Measurements from ENCODE around the gene EPAS1. TPM values are rescaled to one million over a fixed set of nuclear protein-coding genes. Genes with fewer than 3 reads are reported as not detected.

Gene EPAS1
- total and polyA plus RNA-seq, 2 of the 8 experiments (the other 6 are each of a cell fraction or from before 2014, with no cell fraction given) = 2.0 to 4.9 TPM

DNA sequence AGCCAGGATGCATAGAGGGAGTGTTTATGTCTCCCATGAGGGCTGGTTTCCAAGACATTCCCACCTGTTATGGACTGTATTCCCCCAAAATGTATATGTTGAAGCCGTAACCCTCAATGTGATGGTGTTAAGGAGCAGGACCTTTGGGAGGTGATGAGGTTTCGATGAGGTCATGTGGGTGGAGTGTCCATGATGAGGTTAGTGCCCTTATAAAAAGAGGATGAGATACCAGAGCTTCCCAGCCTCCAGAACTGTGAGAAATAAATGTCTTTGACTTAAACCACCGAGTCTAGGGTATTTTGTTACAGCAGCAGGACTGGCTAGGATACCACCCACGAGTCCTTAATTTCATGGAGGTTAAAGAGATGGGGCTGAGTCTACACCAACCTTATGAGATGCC, 22.6 kb upstream of the EPAS1 start (continued):
- TF ChIP-seq, protein P1, sequence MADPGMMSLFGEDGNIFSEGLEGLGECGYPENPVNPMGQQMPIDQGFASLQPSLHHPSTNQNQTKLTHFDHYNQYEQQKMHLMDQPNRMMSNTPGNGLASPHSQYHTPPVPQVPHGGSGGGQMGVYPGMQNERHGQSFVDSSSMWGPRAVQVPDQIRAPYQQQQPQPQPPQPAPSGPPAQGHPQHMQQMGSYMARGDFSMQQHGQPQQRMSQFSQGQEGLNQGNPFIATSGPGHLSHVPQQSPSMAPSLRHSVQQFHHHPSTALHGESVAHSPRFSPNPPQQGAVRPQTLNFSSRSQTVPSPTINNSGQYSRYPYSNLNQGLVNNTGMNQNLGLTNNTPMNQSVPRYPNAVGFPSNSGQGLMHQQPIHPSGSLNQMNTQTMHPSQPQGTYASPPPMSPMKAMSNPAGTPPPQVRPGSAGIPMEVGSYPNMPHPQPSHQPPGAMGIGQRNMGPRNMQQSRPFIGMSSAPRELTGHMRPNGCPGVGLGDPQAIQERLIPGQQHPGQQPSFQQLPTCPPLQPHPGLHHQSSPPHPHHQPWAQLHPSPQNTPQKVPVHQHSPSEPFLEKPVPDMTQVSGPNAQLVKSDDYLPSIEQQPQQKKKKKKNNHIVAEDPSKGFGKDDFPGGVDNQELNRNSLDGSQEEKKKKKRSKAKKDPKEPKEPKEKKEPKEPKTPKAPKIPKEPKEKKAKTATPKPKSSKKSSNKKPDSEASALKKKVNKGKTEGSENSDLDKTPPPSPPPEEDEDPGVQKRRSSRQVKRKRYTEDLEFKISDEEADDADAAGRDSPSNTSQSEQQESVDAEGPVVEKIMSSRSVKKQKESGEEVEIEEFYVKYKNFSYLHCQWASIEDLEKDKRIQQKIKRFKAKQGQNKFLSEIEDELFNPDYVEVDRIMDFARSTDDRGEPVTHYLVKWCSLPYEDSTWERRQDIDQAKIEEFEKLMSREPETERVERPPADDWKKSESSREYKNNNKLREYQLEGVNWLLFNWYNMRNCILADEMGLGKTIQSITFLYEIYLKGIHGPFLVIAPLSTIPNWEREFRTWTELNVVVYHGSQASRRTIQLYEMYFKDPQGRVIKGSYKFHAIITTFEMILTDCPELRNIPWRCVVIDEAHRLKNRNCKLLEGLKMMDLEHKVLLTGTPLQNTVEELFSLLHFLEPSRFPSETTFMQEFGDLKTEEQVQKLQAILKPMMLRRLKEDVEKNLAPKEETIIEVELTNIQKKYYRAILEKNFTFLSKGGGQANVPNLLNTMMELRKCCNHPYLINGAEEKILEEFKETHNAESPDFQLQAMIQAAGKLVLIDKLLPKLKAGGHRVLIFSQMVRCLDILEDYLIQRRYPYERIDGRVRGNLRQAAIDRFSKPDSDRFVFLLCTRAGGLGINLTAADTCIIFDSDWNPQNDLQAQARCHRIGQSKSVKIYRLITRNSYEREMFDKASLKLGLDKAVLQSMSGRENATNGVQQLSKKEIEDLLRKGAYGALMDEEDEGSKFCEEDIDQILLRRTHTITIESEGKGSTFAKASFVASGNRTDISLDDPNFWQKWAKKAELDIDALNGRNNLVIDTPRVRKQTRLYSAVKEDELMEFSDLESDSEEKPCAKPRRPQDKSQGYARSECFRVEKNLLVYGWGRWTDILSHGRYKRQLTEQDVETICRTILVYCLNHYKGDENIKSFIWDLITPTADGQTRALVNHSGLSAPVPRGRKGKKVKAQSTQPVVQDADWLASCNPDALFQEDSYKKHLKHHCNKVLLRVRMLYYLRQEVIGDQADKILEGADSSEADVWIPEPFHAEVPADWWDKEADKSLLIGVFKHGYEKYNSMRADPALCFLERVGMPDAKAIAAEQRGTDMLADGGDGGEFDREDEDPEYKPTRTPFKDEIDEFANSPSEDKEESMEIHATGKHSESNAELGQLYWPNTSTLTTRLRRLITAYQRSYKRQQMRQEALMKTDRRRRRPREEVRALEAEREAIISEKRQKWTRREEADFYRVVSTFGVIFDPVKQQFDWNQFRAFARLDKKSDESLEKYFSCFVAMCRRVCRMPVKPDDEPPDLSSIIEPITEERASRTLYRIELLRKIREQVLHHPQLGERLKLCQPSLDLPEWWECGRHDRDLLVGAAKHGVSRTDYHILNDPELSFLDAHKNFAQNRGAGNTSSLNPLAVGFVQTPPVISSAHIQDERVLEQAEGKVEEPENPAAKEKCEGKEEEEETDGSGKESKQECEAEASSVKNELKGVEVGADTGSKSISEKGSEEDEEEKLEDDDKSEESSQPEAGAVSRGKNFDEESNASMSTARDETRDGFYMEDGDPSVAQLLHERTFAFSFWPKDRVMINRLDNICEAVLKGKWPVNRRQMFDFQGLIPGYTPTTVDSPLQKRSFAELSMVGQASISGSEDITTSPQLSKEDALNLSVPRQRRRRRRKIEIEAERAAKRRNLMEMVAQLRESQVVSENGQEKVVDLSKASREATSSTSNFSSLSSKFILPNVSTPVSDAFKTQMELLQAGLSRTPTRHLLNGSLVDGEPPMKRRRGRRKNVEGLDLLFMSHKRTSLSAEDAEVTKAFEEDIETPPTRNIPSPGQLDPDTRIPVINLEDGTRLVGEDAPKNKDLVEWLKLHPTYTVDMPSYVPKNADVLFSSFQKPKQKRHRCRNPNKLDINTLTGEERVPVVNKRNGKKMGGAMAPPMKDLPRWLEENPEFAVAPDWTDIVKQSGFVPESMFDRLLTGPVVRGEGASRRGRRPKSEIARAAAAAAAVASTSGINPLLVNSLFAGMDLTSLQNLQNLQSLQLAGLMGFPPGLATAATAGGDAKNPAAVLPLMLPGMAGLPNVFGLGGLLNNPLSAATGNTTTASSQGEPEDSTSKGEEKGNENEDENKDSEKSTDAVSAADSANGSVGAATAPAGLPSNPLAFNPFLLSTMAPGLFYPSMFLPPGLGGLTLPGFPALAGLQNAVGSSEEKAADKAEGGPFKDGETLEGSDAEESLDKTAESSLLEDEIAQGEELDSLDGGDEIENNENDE (IDR thresholded peaks at IDR 0.05; ENCODE audit: insufficient replicate concordance, low read length) = no peak
- TF ChIP-seq EZH2 (IDR thresholded peaks at IDR 0.05; ENCODE audit: low read depth, low read length, severe bottlenecking) = no peak
- no peak for TF ChIP-seq SP1 (IDR thresholded peaks at IDR 0.05; ENCODE audit: low read depth, low read length)
- no peak for TF ChIP-seq HDAC6 (IDR thresholded peaks at IDR 0.05; ENCODE audit: low read depth, low read length)
- no peak for TF ChIP-seq CTBP2 (IDR thresholded peaks at IDR 0.05; ENCODE audit: borderline replicate concordance, insufficient read depth, insufficient read length, low read length)
- no peak for TF ChIP-seq SAP30 (IDR thresholded peaks at IDR 0.05; ENCODE audit: insufficient read depth, insufficient replicate concordance, low read length)
- TF ChIP-seq TBP (IDR thresholded peaks at IDR 0.05; ENCODE audit: low read depth, low read length) = no peak
- TF ChIP-seq KDM4A (IDR thresholded peaks at IDR 0.05; ENCODE audit: low read depth, low read length, severe bottlenecking) = no peak
- TF ChIP-seq HDAC2 (IDR thresholded peaks at IDR 0.05; ENCODE audit: borderline replicate concordance in 1 of 2, low read depth in 2 of 2, low read length in 2 of 2) = no peak
- TF ChIP-seq CEBPB (IDR thresholded peaks at IDR 0.05; ENCODE audit: low read depth, low read length) = no peak
- TF ChIP-seq RNF2 (IDR thresholded peaks at IDR 0.05; ENCODE audit: borderline replicate concordance, low read depth, low read length, missing control alignments, poor library complexity, severe bottlenecking) = no peak
